ENCODE measurements around the gene ADAMTS17.

ADAMTS17 gene

DNA sequence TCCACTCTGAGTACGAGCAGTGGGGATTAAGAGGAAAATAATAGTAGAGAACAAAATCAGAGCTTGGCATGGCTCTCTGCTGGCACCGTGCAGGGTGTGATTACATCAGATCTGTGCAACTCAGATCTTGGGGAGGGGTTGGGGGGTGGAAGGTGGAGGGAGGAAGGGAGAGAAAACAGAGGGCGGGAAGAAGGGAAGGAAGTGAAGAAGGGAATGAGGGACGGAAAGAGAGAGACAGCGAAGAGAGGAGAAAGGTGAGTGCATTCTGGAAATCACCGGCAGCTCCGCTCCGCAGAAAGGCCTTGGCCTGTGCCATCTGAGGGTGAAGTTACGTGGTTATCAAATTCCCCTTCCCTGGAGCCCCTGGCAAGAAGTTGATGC is 31.0 kb upstream of the ADAMTS17 start:
- H3K9me2 ChIP-seq (replicated peaks; ENCODE audit: low read depth, low read length), result no peaks in the 10 kb centered on the region
- no peaks in the 10 kb centered on the region for H3F3A ChIP-seq (ENCODE audit: low read depth)
- H3K27me3 ChIP-seq (ENCODE audit: insufficient read depth, low read length, poor library complexity, severe bottlenecking), result no peaks in the 10 kb centered on the region
- no peak overlapping the region for H3K4me3 ChIP-seq (ENCODE audit: low read length, poor library complexity, severe bottlenecking)
- no peak overlapping the region for H2AFZ ChIP-seq (ENCODE audit: low read length)
- no peaks in the 10 kb centered on the region for H4K20me1 ChIP-seq (ENCODE audit: insufficient read depth, low read length, poor library complexity, severe bottlenecking)
- no peak overlapping the region for H3K9ac ChIP-seq (ENCODE audit: low read depth, low read length, poor library complexity, severe bottlenecking)
- H3K4me1 ChIP-seq (ENCODE audit: insufficient read depth, low read length, poor library complexity, severe bottlenecking), result no peaks in the 10 kb centered on the region
- no peaks in the 10 kb centered on the region for H3K36me3 ChIP-seq (ENCODE audit: insufficient read depth, low read length)
- no peaks in the 10 kb centered on the region for H3K9me3 ChIP-seq (ENCODE audit: insufficient read depth, low read depth, low read length)
- no peak overlapping the region for H3K4me2 ChIP-seq (ENCODE audit: low read depth, low read length, poor library complexity, severe bottlenecking)
- no peaks in the 10 kb centered on the region for H3K79me2 ChIP-seq (ENCODE audit: insufficient read depth, low read length)
- TF ChIP-seq, protein P1, sequence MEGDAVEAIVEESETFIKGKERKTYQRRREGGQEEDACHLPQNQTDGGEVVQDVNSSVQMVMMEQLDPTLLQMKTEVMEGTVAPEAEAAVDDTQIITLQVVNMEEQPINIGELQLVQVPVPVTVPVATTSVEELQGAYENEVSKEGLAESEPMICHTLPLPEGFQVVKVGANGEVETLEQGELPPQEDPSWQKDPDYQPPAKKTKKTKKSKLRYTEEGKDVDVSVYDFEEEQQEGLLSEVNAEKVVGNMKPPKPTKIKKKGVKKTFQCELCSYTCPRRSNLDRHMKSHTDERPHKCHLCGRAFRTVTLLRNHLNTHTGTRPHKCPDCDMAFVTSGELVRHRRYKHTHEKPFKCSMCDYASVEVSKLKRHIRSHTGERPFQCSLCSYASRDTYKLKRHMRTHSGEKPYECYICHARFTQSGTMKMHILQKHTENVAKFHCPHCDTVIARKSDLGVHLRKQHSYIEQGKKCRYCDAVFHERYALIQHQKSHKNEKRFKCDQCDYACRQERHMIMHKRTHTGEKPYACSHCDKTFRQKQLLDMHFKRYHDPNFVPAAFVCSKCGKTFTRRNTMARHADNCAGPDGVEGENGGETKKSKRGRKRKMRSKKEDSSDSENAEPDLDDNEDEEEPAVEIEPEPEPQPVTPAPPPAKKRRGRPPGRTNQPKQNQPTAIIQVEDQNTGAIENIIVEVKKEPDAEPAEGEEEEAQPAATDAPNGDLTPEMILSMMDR (conservative IDR thresholded peaks at IDR 0.05; ENCODE audit: low read length), result no peak
- no peak for TF ChIP-seq EZH2phosphoT487 (IDR thresholded peaks at IDR 0.05; ENCODE audit: borderline replicate concordance)

DNA sequence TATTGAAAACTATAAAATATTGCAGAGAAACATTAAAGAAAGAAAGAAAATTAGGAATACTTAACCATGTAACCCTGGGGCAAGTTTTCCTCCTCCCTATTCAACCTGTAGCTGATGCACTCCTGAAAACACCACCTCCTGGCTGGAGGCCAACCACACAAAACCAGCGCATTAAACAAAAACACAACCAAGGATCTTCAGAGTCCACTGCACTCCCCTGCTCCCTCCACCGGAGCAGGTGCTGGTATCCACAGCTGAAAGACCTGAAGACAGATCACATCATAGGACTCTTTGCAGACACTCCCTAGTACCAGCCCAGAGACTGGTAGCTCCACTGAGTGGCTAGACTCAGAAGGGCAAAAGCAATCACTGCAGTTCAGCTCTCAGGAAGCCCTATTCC is 13.6 kb upstream of the ADAMTS17 start:
- no peaks in the 10 kb centered on the region for H3K9me2 ChIP-seq (replicated peaks; ENCODE audit: low read depth, low read length)
- H3K79me2 ChIP-seq (ENCODE audit: insufficient read depth, low read length), result no peaks in the 10 kb centered on the region
- H3K36me3 ChIP-seq (ENCODE audit: insufficient read depth, low read length), result no peaks in the 10 kb centered on the region
- H3K9me3 ChIP-seq (ENCODE audit: insufficient read depth, low read depth, low read length), result no peaks in the 10 kb centered on the region
- no peak overlapping the region for H3K9ac ChIP-seq (ENCODE audit: low read depth, low read length, poor library complexity, severe bottlenecking)
- no peaks in the 10 kb centered on the region for H4K20me1 ChIP-seq (ENCODE audit: insufficient read depth, low read length, poor library complexity, severe bottlenecking)
- TF ChIP-seq EZH2phosphoT487 (IDR thresholded peaks at IDR 0.05; ENCODE audit: borderline replicate concordance), result no peak
- TF ChIP-seq, protein P1 (conservative IDR thresholded peaks at IDR 0.05; ENCODE audit: low read length), result no peak
- H3F3A ChIP-seq (ENCODE audit: low read depth), result no peaks in the 10 kb centered on the region
- H3K4me3 ChIP-seq (ENCODE audit: low read length, poor library complexity, severe bottlenecking), result no peak overlapping the region
- no peaks in the 10 kb centered on the region for H3K27me3 ChIP-seq (ENCODE audit: insufficient read depth, low read length, poor library complexity, severe bottlenecking)
- H3K4me1 ChIP-seq (ENCODE audit: insufficient read depth, low read length, poor library complexity, severe bottlenecking), result peaks cover 9% of the 10 kb centered on the region
- H2AFZ ChIP-seq (ENCODE audit: low read length), result no peak overlapping the region
- H3K4me2 ChIP-seq (ENCODE audit: low read depth, low read length, poor library complexity, severe bottlenecking), result no peak overlapping the region

DNA sequence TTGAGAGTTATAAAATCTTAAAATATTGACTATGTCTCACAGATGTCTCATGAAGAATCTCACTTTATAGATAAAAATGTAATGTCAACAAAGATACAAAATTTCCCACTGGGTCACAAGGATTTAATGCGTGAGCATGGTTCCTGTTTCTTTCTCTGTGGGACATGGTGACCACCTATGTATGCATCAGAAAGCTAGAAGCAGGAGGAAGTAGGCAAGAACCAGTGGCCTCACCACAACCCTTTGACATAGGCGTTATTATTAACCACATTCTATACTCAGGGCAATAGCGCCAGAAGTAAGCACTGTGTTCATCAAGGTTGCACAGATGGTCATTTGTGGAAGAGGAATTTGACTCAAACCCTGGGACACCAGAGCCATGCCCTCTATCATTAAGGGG is 11.7 kb upstream of the ADAMTS17 start:
- no peak overlapping the region for H3K9ac ChIP-seq (ENCODE audit: low read depth, low read length, poor library complexity, severe bottlenecking)
- H3K4me3 ChIP-seq (ENCODE audit: low read length, poor library complexity, severe bottlenecking), result no peak overlapping the region
- no peaks in the 10 kb centered on the region for H4K20me1 ChIP-seq (ENCODE audit: insufficient read depth, low read length, poor library complexity, severe bottlenecking)
- H3K27me3 ChIP-seq (ENCODE audit: insufficient read depth, low read length, poor library complexity, severe bottlenecking), result no peaks in the 10 kb centered on the region
- no peaks in the 10 kb centered on the region for H3K9me3 ChIP-seq (ENCODE audit: insufficient read depth, low read depth, low read length)
- H3K36me3 ChIP-seq (ENCODE audit: insufficient read depth, low read length), result no peaks in the 10 kb centered on the region
- H3K79me2 ChIP-seq (ENCODE audit: insufficient read depth, low read length), result no peaks in the 10 kb centered on the region
- H3K4me2 ChIP-seq (ENCODE audit: low read depth, low read length, poor library complexity, severe bottlenecking), result no peak overlapping the region
- no peaks in the 10 kb centered on the region for H3F3A ChIP-seq (ENCODE audit: low read depth)
- H3K4me1 ChIP-seq (ENCODE audit: insufficient read depth, low read length, poor library complexity, severe bottlenecking), result peaks cover 13% of the 10 kb centered on the region
- H3K9me2 ChIP-seq (replicated peaks; ENCODE audit: low read depth, low read length), result no peaks in the 10 kb centered on the region
- H2AFZ ChIP-seq (ENCODE audit: low read length), result no peak overlapping the region
- no peak for TF ChIP-seq EZH2phosphoT487 (IDR thresholded peaks at IDR 0.05; ENCODE audit: borderline replicate concordance)

DNA sequence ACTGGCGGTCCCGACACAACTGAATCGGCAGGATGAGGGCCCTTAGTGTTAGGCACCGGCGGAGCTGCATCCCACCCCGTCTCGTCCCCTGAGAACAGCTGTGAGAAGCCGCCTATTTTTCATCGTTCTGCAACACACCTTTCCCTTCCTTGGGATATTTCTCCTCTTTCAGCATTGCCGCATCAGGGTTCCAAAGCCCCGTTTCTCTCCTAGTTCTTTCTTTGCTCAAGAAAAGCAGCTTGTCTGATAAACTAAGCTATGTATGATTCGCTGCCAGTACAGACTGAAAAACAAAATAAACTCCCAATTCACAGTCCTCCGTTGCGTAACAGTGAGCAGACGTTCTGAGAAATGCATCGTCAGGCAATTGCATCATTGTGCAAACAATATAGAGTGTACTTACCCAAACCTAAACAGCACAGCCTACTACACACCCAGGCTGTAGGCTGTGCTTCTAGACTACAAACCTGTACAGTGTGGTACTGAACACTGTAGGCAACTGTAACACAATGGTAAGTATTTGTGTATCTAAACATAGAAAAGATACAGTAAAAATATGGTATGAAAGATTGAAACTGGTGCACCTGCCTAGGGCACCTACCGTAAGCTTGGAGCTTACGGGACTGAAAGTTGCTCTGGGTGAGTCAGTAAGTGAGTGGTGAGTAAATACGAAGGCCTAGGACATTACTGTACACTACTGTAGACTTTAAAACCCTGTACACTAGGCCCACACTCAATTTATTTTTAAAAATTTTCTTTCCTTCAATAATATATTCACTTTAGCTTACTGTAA is 8.9 kb upstream of the ADAMTS17 start:
- TF ChIP-seq, protein P1 (conservative IDR thresholded peaks at IDR 0.05; ENCODE audit: low read length), result no peak
- no peak for TF ChIP-seq EZH2phosphoT487 (IDR thresholded peaks at IDR 0.05; ENCODE audit: borderline replicate concordance)
- Histone ChIP-seq H2AFZ (ENCODE audit: low read length) (peak overlapping the region; percentile 59; the same call in 1 of the 2 replicates), H3K79me2 (ENCODE audit: insufficient read depth, low read length) (no peaks in the 10 kb centered on the region), H4K20me1 (ENCODE audit: insufficient read depth, low read length, poor library complexity, severe bottlenecking) (no peaks in the 10 kb centered on the region), H3K27me3 (ENCODE audit: insufficient read depth, low read length, poor library complexity, severe bottlenecking) (no peaks in the 10 kb centered on the region), H3K4me2 (ENCODE audit: low read depth, low read length, poor library complexity, severe bottlenecking) (no peak overlapping the region), H3K9ac (ENCODE audit: low read depth, low read length, poor library complexity, severe bottlenecking) (no peak overlapping the region), H3F3A (ENCODE audit: low read depth) (no peaks in the 10 kb centered on the region), H3K4me1 (ENCODE audit: insufficient read depth, low read length, poor library complexity, severe bottlenecking) (peaks cover 13% of the 10 kb centered on the region), H3K9me3 (ENCODE audit: insufficient read depth, low read depth, low read length) (no peaks in the 10 kb centered on the region), H3K36me3 (ENCODE audit: insufficient read depth, low read length) (no peaks in the 10 kb centered on the region), H3K4me3 (ENCODE audit: low read length, poor library complexity, severe bottlenecking) (no peak overlapping the region), H3K9me2 (replicated peaks; ENCODE audit: low read depth, low read length) (no peaks in the 10 kb centered on the region)
